ENCODE measurements around the gene SORBS2. TPM values are rescaled to one million over a fixed set of nuclear protein-coding genes. Genes with fewer than 3 reads are reported as not detected.
A peak's percentile ranks its signal among the peaks of the same experiment; 100 is the strongest.
"Not testable (repeated sequence)": the region's sequence is repeated elsewhere in the genome, so short reads cannot be mapped to it uniquely, and the experiment has no call there.

Gene SORBS2, protein sequence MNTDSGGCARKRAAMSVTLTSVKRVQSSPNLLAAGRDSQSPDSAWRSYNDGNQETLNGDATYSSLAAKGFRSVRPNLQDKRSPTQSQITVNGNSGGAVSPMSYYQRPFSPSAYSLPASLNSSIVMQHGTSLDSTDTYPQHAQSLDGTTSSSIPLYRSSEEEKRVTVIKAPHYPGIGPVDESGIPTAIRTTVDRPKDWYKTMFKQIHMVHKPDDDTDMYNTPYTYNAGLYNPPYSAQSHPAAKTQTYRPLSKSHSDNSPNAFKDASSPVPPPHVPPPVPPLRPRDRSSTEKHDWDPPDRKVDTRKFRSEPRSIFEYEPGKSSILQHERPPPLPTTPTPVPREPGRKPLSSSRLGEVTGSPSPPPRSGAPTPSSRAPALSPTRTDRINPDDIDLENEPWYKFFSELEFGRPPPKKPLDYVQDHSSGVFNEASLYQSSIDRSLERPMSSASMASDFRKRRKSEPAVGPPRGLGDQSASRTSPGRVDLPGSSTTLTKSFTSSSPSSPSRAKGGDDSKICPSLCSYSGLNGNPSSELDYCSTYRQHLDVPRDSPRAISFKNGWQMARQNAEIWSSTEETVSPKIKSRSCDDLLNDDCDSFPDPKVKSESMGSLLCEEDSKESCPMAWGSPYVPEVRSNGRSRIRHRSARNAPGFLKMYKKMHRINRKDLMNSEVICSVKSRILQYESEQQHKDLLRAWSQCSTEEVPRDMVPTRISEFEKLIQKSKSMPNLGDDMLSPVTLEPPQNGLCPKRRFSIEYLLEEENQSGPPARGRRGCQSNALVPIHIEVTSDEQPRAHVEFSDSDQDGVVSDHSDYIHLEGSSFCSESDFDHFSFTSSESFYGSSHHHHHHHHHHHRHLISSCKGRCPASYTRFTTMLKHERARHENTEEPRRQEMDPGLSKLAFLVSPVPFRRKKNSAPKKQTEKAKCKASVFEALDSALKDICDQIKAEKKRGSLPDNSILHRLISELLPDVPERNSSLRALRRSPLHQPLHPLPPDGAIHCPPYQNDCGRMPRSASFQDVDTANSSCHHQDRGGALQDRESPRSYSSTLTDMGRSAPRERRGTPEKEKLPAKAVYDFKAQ (N-terminal part only)
- 10 to 100 TPM; 13.3 to 33.8 (median 22.9) TPM for polyA plus RNA-seq (ENCODE audit: insufficient read length in 10 of 10)
- long read RNA-seq, donor 1, partial matches to known transcripts, result 0 of 1 reads
- long read RNA-seq, donor 1, other reads (novel, unspliced or antisense), result 0 of 1 reads
- long read RNA-seq, donor 2, partial matches to known transcripts, result 0 of 2 reads
- long read RNA-seq, donor 2, other reads (novel, unspliced or antisense), result 0 of 2 reads
- long read RNA-seq, donor 3, result 0 reads
- long read RNA-seq, donor 4, partial matches to known transcripts, result 0 of 1 reads
- long read RNA-seq, donor 4, other reads (novel, unspliced or antisense), result 0 of 1 reads
- long read RNA-seq, donor 5, partial matches to known transcripts, result 0 of 4 reads
- long read RNA-seq, donor 5, other reads (novel, unspliced or antisense), result 0 of 4 reads
- long read RNA-seq, donor 6, partial matches to known transcripts, result 0 of 1 reads
- long read RNA-seq, donor 6, other reads (novel, unspliced or antisense), result 0 of 1 reads
- long read RNA-seq, donor 7, partial matches to known transcripts, result 0 of 4 reads
- long read RNA-seq, donor 7, other reads (novel, unspliced or antisense), result 0 of 4 reads
- long read RNA-seq, donor 8, partial matches to known transcripts, result 0 of 4 reads
- long read RNA-seq, donor 8, other reads (novel, unspliced or antisense), result 0 of 4 reads
- long read RNA-seq, donor 9, partial matches to known transcripts, result 0 of 1 reads
- long read RNA-seq, donor 9, other reads (novel, unspliced or antisense), result 0 of 1 reads

DNA sequence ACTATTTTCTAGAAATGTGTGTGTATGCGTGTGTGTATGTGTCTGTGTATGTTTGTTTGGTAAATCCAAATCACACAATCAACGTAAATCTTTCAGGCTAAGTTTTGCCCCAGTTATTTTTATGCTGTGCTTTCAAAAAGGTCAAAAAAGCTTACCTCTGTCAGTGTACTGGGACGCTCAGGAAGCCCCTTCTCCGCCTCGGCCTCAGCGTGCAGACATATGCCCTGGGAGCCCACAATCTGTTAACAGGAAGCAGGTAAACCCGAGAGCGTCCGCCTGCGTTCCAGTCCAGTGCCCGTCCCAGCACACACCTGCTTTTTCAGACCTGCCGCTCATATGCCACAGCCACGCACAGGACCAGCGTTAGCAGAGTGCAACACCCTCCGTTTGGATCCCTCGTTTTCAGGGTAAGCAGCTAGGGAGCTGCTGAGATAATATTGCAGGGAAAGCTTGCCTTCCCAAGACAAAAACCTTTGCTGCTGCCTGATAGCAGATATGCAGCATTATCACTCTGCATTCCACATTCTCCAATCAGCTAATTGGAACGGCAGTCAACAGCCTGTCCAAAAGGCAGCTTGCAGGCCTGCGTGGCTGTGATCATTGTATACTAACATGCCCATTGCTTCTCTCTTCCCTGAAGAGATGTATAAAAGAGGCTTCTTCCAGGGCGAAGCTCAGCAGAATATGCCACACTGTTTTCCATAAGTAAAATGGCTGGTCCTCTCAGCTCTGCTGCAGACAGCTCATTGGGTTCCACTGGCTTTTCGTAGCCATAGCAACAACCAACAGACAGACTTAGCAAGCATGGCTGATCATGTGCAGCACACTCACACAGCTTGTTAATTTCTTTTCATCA, at the start of gene SORBS2:
Gene SORBS2, minus strand, starts transcription at position 686 of the 856 bp plus-strand sequence. CDS start 121,623 bp downstream, outside the sequence.
- peak in 1 of 3 donors; percentile 40 for DNase-seq

DNA sequence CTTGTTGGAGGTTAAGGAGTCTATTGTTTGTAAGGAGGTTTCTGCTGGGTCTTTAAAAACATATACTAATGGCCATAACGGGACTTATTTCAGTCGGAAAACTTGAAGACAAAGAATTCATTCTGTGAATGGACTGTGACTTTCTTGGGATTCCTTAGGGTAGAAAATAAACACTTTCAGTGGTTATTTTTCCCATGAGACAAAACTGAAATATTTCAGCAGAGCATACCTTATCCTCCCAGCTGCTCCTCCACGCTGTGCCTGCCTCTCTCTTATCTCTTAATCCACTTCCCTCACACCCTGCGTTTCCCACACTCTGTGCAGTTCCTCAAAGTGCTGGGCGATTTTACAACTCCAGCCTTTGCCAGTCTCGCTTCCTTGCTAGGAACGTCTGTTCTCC, 47.1 kb upstream of the SORBS2 start:
- DNase-seq, result no peak

DNA sequence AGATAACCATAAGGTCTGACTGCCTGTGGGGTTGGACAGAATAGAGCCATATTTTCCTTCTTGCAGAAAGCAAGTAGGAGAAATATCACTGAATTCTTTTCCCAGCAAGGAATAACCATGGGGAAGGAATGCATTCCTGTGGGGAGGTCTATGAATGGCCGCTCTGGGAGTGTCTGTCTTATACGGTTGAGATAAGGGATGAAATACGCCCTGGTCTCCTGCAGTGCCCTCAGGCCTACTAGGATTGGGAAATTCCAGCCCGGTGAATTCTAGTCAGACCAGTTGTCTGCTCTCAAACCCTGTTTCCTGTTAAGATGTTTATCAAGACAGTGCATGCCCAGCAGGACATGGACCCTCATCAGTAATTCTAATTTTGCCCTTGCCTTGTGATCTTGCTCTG, 45.6 kb upstream of the SORBS2 start:
- not testable (repeated sequence) for DNase-seq

DNA sequence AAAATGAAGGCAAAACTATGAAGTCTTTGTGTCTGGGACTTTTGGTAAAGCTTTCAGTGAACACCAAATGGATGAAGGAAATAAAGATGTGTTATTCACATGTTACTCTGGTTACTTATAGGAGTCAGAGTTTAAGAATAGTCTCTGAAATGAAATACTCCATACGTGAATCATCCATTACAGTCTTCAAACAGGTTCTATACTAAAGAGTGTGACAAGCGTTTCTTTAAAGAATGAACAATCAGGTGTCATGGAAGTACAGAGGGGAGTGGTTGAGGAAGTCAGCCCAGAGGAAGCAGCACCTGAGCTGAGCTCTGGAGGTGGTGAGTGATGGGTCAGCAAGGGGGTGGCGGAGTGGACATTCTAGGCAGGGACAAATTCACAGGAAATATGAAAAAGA, 41.8 kb upstream of the SORBS2 start:
- no peak for DNase-seq

DNA sequence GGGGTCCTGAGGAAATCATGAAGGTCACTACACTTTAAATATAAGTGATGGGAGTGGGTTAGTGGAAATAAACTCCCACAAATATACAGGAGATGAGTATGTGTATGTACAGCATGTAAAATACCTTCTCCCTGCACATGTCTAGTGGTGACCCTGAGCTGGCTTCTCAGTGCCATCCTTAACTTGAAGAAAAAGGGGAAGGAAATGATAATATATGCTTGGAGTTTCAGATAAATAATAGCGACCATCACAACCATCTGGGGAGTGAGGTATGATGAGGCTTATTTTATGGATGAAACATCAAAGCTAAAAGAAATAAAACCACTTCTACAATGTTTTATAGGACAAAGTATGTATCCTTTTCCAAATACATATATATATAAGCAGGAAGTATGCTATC, 41.0 kb upstream of the SORBS2 start:
- no peak for DNase-seq

DNA sequence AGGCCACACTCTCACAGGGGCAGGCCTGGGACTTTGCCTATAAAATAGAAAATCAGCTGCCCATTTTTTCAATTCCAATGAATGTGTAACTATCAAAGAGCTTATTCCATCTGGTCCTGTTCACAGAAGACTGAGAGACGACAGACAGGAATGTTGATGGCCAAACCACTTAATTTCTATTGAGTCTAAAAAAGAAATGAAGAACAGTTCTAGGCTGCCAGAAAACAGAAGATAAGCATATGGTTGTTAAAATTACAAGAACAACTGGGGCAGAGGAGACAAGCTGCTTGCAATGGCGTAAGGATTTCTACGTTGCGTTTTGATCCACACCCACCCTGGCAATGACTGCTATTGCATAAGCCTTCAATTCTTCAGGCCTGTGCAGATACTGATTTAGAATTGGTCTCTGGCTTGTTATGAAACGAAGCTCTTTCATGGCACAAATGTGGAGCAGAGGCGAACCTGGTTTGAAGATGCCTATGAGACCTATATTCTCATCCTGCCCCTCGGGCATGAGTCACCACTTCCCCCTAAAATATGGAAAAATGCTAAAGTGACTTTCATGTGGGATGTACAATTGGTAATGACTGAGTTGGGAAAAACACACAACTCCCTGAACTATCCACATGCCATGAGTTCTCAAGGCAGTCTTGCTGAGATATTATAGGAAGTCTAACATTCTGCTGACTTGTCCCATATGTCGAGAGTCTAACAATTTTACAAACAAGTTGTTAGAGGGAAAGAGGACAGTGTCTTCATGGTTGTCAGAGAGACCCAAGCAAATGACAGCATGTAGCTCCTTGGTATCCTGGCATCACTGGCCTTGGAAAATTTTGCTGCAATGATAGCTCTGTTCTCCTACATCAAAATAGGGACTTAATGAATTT, 37.9 kb upstream of the SORBS2 start:
- peak in 2 of 3 donors; percentile 23 to 35 for DNase-seq

DNA sequence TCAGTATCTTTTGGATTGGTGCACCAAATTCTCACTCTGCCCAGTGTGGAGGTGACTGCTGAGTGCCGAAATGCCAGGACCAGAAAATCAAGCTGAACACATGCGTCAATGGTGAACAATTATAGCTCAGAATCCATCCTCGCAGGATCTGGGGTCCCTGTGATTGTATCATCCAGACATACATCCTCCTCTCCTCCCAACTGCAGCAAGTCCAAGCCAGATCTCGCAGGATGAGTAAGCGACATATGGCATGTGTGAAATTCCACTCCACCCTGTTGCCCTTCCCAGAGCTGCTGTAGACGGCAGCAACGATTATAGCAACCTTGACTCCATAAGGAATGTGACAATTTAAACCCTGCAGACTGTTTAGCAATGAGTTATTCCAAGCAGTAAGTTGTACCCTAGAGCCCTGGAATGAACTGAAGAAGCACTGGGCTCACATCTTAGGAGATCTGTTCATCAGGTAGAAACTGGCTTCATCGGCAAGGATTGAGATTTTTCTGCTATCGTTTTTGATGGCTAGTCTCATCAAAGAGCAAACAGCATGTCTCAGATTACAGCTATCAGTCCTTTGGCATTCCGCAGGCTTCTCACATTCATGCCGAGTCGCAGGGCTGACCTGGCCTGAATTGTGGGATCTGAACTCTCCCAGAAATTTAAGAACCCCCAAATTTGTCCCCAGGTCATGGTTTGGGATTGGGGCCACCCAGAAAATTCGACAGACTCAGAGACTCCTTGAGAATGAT, 35.5 kb upstream of the SORBS2 start:
- DNase-seq, result peak; percentile 39 to 95 (median 56)

DNA sequence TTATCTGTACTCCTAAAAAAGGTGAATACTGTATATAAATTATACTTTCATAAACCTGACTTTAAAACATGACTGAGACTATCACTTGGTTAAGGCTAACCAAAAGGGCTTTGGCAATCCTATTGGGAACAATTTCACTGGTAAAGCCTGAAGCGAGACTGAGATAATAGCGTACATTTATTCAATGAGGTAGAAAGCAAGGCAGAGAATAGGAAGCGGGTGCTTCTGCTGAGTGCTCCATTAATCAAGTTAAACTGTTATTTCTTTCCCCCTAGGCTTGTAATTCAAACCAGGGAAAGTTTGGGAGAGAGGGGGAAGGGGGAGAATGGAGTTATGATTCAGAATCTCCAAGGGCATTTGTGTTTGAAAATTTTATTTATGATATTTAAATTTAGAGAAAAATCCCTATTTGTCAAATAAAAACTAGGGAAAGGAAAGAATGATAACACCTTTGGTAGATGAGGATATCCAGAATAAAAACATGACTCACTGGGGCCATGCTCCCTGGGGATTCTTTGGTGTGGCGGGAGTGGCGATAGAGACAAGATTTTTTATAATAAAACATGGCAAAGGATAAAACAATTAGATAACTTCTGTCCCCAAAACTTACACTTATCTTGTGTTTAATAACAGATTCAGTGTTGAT, 34.6 kb upstream of the SORBS2 start:
- no peak for DNase-seq

DNA sequence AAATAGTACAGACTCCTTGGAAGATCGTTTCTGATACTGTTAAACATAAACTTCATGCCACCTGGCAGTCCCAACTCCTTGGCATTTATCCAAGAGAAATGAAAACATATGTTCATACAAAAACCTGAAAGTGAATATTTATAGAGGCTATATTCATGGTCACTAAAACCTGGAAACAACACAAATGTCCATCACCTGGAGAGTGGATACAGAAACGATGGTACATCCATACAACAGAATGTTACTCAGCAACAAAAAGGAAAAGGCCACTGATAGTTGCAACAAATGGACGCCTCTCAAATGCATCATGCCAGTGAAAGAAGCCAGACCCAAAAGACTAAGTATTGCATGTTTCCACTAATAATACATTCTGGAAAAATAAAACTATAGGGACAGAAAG, 34.0 kb upstream of the SORBS2 start:
- DNase-seq, result no peak

DNA sequence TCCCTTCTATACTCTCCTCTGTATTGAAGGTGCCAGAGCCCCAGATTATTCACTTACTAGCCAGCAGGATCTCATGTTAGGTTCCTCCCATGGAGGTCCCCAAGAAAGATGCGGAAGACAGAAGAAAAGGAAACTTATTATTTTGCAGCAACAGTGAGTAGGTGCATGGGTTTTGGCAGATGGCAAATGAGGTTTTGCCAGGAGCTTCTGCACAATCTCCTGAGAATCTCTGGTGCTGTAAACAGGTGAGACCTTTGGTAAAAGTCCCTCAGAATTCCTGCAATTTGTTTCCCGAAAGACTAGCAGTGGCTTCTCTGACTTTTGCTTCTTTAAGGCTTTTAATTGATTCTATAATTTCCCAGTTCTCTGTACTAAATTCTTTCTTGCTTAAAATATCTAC, 29.5 kb upstream of the SORBS2 start:
- no peak for DNase-seq

DNA sequence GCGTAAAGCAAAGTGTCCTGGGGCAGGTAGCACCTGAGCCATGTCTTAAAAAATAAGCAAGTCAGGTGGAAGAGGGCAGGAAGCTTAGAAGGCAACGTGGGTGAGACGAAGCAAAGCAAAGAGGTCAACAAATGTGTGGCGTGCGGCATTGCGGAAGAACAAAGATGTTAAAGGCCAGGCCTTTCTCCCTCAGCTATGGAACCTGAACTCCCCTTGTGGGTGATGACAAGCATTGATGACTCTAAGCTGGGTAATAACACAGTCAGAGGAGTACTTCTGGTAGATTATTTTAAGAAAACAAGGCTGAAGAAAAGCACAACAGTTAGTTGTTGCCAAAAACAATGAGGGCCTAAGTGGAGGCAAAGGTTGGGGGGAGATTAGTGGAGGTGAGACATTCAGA, 29.0 kb upstream of the SORBS2 start:
- DNase-seq, result no peak

DNA sequence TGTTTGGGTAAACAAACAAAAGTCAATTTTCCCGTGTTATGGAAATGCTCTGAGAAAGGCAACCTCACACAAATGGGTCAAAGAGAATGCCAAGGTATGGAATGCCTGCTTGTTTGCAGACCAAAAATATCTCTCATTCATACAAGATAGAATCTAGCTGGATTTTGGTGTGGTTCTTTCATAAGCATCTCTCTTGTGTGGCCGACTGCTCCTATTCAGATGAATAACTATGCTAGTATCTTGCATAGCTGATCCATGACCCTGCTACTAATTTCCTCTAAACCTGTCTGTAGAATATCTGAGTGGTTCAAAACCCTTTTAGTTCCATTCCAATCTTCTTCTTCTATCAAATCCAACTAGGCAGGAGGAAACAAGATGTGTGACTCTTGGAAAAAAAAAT, 28.2 kb upstream of the SORBS2 start:
- DNase-seq, result no peak

DNA sequence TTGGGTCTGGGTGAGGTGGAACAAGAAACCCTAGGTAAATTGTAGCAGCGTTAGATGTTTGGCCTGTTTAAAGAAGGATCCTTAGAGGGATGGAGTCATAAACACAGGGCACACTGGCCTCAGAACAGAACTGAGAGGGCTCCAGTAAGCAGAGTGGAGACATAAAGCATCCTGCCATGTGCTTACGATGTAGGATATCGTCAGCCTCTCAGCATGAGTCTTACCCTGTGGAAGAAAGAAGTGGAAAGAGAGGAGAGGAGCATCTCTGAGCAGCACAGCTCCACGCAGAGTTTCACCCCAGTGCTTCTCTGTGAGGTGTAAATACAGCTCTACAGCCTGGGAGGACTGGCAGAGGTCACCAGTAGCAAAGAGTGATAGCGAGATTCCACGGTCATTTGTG, 27.8 kb upstream of the SORBS2 start:
- DNase-seq, result no peak

DNA sequence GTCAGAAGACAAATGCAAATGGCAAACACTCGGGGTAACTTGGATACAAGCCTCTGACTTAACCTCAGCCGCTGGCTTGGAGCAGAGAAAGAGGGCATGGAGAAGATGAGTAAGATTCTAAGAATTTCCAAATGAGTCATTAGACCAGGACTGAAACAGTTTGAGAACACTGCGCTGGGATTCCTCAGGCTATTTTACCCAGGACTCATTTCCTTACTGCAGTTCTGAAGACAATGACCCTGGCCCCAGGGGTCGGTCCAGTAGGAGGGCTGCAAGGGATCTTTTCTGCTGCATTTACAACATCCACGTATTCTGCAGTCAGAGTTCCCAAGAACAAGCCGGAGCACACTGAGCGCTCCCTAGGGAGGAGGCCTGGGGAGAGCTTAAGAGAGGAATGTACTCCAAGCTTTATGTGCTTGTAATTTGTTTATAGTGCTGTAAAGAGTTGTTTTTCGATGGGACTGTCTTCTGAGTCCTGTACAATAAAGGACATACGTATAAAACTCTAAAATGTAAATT, 27.3 kb upstream of the SORBS2 start:
- DNase-seq, result peak; percentile 42 to 88 (median 81)

DNA sequence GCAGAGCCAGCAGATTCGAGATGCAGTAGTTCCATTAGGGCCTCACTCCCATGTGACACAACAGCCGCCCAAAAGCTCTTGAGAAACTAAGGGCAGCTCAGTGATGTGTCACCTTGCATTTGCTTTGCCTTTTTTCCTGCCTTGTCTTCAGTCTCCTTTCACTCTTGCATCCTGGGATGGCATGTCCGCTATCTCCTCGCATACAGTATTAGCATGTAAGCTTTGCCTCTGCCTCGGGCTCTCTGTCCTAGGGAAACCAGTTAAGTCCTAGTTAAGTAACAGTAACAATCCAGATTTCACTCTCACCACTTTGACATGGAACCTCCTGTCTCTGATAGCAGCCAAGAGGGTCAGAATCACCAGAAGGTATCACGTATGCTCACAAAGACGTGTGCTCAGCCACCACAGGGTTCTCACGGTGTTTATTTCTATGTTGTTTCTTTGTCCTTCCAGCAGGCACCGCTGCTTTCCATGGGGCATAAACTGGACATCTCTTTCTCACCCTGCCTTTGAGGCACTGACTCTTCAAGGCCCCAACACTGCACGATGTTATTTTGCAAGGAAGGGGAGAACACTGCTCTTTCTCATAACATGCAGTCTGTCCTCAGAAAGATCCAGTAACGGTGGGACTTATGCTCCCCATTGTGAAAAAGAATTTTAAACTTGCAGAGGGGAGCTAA, 26.7 kb upstream of the SORBS2 start:
- no peak for DNase-seq

DNA sequence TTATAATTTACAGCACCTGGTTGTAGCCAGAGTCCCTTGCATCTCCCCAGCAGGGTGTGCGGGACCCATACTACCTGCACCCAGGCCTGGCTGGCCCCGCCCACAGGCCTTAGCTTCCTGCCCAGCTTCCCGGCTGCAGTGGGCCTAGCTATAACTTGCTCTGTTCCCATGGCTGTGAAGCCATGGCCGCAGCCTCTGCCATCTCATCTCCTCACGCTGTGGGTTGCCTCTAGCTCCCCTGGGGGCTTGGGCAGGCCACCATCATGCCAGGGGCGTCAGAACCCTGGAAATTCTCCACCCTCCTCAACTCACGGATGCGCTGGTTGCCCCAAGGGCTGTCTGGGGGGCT, 26.1 kb upstream of the SORBS2 start:
- DNase-seq, result no peak
